Measurements from ENCODE around the gene TRIM71.
"Not testable (repeated sequence)": the region's sequence is repeated elsewhere in the genome, so short reads cannot be mapped to it uniquely, and the experiment has no call there.

TRIM71 gene

DNA sequence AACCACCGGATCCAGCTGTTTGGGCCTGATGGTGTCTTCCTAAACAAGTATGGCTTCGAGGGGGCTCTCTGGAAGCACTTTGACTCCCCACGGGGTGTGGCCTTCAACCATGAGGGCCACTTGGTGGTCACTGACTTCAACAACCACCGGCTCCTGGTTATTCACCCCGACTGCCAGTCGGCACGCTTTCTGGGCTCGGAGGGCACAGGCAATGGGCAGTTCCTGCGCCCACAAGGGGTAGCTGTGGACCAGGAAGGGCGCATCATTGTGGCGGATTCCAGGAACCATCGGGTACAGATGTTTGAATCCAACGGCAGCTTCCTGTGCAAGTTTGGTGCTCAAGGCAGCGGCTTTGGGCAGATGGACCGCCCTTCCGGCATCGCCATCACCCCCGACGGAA lies 73.6 kb downstream of the TRIM71 start:
- DNase-seq (ENCODE audit: low spot score), result no peak

DNA sequence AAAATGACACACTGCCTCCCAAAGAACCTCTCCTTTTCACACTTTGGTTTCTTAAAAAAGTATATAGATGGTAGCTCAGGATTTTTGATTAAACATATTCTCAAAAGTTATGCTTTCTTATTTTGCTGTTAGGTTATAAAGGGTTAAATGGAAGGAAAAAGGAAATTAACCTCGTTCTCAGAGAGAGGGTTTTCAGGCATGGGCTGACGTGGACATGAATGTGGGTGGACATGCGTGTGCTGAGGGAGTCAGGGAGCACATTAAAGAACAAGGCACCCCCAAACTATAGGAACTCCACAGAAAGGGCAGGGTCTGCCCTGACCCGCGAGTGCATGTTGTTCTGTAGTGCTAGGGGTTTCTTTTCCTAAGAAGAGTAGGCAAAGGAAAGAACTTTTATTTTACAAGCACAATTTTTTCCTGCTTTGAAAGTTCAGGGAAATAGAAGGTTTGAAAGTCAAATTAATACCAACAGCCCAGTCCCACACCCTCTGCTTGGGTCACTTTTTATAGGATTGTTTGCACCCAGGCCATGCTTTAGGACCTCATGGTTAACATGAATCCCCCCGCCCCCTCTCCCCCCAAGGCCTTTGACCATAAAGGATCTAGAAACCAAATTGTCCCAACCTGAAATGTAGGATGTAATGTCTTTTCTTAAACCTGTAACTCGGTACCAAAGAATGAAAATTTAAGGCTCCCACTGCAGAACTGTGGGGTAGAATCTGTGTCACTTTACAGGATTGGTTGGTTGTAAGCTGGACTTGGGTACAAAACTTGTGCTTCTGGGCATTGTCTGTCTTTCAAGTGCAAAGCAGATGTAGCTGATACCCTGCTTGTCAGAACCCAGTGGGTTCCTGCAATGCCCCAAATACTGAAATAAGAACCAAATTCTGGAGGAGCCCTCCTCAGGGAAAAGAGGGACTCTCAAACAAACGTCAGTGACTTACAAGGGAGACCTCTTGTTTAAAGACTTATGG lies 75.1 kb downstream of the TRIM71 start:
- DNase-seq (ENCODE audit: low spot score), result no peak

DNA sequence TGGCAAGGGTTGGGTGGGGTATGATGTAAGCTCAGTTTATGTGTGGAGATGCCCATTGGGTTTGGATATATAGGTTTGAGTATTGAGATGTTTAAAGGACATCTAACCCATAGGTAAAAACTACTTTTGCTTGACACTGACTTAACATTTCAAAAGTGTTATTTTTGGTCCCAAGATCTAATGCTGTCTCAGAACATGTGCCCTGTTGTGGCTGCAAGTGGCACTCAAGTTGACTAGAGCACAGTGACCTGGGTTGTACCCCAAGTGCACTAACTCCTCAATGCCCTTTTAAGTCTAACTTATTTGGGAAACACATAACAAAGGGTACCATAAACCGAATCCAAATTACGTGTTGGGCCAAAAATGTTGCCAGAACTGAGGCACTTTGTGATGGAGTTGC lies 77.2 kb downstream of the TRIM71 start:
- no peak for DNase-seq (ENCODE audit: low spot score)

DNA sequence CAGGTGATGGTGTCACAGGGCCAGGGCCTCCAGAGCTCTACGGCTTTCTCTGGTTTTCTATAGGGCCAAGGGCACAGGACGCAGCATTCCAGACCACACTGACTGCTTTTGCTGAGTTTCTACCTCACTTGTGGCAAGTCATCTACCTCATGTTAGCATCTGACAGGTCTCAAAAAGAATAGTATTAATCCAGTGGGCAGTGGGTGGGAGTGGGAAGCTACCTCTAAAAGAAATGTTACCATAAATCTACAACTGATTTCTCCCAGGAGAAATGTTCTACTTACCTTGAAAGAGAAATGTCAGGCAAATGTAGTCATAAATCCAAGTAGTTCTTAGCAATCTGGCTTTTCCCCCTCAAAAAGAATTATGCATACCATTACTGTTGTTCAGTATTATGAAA lies 77.9 kb downstream of the TRIM71 start:
- DNase-seq (ENCODE audit: low spot score), result no peak

DNA sequence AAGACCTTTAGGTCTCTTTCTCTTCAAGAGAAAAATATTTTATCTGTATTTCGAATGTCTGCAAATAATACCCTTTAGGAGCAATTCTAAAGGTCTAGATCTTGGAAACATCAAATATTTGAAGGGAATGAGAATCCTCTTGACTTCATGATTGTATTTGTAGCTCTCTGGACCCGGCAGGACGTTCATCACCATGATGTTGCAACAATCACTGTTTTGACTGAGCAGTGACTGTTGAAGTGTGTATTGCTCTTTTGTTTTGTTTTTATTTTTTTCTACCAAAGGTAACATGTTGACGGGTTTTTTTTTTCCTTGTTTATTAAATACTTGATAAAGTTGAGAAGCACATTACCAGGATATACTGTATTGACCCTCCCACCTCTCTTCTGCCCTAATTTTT lies 78.3 kb downstream of the TRIM71 start:
- no peak for DNase-seq (ENCODE audit: low spot score)

DNA sequence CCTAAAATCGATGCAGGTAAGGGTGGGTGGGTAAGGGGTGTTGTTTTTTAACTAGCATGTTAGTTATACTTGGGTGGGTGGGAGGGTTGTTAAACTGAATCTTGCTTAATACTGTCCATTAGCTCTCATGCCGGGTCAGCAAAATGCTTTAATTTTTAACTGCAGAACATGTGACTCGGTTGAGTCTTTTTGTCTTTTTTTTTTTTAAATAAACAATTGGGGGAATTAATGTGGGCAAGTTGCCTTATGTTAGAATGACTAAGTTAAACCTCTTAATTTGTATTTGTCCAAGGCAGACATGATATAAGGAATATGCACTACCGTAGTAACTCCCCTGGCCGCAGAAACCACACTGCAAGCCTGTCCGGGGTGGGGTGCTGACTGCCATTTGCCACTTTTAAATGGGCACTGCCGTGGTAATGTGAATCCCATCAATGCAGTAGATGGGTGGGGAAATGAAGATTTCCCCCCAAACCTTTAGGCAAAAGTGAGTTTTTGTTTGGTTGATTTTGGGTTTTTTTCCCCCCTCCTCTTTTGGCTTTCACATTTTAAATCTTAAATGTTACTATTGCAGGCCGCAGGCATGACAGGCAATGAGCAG lies 79.3 kb downstream of the TRIM71 start:
- no peak for DNase-seq (ENCODE audit: low spot score)

DNA sequence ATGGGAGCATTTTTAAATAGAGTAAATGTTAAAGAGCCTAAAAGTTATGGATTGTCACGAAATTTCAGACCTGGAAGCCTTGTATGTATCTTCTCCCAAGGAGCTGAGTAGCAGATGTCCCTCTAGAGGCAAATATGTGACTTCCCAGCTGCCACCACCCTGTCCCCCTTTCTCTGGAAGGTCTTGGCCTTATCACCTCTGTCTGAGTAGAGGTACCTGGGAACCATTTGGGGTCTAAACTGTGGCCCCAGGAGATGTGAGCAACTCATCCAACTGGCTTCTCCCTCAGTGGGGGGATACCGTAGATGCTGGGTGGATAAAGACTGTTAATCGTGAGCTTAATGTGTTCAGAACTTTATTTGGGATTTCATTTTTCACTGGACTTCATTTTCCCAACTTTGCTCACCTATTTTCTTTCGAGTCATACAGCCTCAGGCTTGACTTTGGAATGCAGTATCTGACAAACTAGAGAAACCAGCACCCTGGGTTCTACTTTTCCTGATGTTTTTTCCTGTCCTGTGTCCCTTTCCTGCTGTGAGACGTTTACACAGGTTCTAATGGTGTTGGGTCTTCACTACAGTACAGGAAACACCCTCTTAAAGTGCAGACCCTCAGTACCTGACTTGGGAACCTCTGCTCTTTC lies 80.3 kb downstream of the TRIM71 start:
- no peak for DNase-seq (ENCODE audit: low spot score)

DNA sequence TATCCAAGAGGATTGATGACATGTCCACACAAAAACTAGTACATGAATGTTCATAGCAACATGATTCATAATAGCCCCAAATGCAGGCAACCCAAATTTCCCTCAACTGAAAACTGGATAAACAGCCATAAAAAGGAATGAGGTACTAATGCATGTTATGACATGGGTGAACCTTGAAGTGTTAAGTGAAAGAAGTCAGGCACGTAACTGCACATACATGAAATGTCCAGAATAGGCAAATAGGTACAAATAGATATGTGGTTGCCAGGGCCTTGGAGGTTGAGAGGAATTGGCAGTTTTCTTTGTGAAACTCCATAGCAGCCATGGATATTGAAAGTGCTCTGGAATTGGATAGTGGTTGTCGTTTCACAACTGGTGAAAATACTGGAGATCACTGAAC lies 81.5 kb downstream of the TRIM71 start:
- no peak for DNase-seq (ENCODE audit: low spot score)

DNA sequence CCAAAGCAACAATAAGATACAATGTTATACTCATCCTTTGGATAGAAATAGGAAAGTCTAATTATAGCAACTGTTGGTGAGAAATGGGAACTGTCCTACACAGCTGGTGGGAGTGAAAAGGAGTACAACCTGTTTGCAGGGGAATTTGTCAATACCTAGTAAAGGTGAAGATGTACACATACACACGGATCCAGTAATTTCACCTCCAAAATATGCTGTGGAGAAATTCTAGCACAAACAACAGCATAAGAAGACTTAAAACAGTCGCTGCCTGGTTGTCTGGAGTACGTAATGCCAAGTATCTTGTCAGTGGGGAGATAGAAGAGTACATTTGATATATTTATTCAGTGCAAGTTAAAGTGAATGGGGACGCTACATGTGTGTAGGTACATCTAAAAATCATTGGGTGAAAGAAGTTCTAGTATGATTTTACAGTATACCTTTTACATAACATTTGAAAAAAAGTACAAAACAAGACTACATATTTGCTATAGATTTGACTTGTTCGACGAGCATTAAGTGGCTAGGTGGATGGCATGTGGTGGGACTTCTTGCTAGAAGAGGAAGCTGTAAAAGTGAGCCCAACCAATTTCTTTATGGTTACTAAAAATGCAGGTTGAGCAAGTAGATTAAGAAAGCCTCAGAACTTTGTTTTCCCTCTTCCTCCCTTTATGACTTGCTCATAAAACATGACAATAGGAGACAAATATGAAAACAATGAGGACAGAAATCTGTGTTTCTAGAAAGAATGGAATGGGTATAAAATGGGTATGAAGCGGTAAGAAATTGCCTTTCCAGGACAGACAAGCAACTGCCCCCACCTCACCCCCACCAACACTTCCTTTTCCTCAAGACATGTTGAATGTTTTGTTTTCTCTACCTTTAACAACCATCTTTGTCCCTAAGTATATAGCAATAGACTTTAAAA lies 83.5 kb downstream of the TRIM71 start:
- no peak for DNase-seq (ENCODE audit: low spot score)

DNA sequence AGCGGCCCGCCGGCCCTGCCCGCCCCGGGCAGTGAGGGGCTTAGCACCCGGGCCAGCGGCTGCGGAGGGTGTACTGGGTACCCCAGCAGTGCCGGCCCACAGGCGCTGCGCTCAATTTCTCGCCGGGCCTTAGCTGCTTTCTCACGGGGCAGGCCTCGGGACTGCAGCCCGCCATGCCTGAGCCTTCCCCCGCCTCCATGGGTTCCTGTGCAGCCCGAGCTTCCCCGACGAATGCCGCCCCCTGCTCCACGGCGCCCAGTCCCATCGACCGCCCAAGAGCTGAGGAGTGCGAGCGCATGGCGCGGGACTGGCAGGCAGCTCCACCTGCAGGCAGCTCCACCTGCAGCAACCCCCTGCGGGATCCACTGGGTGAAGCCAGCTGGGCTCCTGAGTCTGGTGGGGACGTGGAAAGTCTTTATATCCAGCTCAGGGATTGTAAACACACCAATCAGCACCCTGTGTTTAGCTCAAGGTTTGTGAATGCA lies 85.1 kb downstream of the TRIM71 start:
- DNase-seq (ENCODE audit: low spot score), result not testable (repeated sequence)

DNA sequence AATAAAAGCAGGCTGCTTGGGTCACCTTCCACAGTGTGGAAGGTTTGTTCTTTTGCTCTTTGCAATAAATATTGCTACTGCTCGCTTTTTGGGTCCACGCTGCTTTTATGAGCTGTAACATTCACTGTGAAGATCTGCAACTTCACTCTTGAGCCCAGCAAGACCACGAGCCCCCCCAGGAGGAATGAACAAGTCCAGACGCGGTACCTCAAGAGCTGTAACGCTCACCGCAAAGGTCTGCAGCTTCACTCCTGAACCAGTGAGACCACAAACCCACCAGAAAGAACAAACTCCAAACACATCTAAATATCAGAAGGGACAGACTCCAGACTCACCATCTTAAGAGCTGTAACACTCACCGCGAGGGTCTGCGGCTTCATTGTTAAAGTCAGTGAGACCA lies 86.2 kb downstream of the TRIM71 start:
- no peak for DNase-seq (ENCODE audit: low spot score)

DNA sequence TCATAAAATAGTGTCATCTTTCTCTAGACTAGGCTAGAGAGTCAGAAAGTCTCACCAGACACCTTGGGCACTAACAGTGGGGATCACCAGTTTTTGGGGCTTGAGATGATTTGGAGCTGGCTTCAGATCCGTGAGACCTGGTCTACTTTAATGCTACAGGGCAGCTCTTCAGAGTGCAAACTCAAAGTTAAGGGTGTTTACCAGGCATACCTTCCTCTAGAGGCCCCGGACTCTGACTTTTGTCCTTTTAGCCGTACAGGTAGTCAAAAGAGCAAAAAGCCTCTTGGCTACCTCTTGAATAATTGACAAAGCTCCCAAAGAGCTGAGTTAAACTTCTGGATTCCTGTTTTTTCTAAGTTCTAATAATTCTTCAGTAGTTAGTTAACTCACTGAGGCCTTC lies 92.2 kb downstream of the TRIM71 start:
- no peak for DNase-seq (ENCODE audit: low spot score)

DNA sequence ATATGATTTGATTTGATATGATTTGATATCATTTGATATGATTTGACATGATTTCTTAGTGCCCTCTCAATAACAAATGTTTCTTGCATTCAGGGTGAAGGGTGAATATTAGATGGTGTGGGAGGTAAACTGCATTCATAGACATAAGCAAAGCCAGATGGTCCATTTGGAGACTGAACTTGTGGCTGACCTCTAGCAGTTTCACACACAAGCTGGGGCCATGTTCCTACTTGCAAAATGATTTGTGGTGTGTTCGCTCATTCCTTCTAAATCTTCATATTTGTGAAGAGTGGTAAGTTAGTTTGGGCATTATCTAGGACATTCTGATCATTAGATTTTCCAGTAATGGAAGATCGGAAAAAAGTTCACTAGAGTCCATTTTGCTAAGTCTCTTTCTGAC lies 93.2 kb downstream of the TRIM71 start:
- no peak for DNase-seq (ENCODE audit: low spot score)

DNA sequence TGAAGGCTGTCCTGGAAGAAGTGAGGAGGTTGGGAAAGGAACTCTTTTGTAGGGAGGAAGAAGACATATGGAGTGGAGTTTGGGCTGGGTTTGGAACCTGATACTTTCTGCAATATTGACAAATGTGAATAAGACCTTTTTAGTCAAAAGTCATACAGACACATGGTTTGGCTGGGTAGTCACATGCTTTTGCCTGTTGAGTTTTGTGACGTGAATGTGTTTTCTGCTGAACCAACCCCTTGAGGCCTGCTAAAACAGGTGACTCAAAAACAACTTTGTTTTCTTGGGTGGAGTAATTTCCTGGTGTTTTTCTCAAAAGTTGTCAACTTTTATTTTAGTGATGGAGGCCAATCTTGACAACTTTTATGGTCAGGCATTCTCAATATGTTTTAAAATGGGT lies 94.2 kb downstream of the TRIM71 start:
- DNase-seq (ENCODE audit: low spot score), result no peak

DNA sequence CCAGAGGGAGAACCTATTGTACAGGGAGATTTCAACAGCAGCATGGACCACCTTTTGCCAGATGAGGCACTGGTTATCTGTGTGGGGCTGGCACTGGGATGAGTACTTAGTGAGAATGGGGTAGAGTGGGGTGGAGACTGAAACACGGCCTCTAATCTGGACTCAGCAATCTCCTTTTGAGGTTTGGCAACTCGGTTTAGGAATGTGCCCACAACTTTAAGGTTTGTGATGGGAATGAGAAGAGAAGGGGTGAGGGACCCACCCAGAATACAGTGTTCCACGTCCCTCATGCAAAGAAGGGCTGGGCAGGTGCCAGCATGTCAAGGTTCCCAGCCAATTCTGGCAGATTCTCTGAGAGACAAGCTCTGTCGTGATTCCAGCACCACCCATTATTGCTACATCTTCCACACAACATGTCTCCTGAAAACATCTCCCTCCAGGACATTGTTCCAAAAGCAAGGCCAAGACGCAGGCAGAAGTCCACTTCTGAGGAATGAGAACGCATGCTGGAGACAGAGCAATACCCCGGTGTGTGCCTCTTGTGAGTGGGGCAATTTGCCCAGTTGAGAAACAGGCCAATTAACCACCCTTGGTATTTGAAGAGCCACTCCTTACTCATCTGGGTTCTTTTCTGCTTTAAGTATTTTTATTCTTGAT lies 96.1 kb downstream of the TRIM71 start:
- no peak for DNase-seq (ENCODE audit: low spot score)

DNA sequence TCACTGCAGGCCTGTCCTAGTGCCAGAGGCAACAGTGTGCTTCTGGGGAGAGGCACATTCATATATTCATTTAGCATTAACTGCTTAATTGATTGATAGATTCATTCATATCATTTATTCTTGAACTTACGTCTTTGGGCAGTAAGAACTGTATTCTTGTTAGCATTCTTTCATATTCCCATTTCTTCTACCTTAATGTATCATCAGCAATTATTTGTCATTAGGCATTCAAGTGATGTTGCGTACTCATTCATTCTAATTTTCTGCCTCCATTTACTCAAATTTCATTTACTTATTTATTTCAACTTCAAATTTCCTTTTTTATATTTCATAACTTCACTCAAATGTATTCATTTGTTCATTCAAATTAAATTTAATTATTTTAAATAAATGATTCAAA lies 102.1 kb downstream of the TRIM71 start:
- no peak for DNase-seq (ENCODE audit: low spot score)

DNA sequence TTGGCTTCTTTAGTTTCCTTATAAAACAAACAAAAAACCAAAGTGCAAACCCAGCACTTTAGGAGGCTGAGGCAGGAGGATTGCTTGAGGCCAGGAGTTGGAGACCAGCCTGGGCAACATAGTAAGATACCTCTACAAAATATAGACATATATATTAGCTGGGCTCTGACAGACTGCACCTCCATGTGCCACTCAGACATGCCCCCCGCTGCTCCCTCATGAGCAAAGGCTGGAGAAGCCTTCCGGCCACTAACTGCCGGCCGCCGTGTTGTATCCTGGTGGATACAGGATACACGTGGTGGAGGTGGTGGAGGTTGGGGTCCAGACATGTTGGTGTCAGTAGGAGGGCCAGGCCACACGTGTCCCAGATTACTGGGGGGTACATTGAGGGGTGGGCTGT lies 104.3 kb downstream of the TRIM71 start:
- DNase-seq (ENCODE audit: low spot score), result no peak

DNA sequence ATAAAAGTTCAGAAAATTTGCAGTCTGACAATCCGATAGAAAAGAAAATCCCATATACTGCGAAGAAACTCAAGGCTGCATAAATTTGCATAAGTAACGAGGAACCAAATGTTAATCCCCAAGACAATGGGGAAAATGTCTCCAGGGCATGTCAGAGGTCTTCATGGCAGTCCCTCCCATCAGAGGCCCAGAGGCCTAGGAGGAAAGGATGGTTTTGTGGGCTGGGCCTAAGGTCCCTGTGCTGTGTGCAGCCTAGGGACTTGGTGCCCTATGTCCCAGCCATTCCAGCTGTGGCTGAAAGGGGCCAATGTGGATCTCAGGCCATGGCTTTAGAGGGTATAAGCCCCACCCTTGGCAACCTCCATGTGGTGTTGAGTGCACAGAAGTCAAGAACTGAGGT lies 112.4 kb downstream of the TRIM71 start:
- DNase-seq (ENCODE audit: low spot score), result no peak

DNA sequence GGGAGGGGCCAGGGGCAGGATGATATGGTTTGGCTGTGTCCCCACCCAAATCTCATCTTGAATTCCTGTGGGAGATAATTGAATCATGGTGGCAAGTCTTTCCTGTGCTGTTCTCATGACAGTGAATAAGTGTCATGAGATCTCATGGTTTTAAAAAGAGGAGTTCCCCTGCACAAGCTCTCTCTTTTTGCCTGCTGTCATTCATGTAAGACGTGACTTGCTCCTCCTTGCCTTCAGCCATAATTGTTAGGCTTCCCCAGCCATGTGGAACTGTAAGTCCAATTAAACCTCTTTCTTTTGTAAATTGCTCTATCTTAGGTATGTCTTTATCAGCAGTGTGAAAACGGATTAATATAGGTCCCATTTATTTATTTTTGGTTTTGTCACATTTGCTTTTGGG lies 113.5 kb downstream of the TRIM71 start:
- DNase-seq (ENCODE audit: low spot score), result not testable (repeated sequence)

DNA sequence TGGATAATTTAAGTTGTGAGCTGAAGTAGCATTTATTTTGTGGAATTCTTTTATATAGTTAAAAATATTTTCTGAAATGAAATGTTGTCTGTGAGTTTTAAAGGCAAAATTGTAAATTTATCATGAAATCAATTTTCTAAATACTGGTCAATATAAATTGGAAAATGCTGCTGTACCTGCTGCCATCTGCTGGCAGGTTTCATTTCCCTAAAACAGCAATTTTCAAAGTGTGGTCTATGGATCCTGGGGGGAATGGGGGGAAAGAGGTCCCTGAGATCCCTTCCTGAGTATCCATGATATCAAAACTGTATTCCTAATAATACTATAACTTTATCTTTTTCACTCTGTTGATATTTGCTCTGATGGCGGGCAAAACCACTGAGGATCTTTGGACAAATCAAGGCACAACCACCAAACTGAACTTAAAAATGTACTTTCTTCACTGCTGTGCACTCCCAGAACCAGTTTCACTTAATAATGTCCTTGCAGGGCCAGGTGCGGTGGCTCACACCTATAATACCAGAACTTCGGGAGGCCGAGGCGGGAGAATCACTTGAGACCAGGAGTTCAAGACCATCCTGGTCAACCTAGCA lies 116.4 kb downstream of the TRIM71 start:
- DNase-seq (ENCODE audit: low spot score), result peak; percentile 27

DNA sequence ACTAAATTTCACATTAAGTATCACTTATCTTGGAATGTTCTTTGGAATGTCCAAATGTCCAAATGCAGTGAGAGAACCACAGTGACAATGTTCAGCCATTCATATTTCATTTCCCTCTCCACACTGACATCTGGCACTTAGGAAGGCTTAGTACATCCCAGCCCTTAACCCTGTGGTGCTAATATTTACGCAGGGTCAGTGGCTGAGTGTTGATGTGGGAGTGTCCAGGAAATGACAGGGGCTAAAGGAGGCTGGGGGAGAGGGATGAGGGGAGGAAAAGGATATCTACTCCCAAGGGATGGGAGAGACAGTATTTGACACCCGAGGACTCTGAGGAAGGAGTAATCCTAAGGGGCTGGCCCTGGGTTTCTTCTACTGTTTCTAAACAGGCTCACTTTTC lies 119.5 kb downstream of the TRIM71 start:
- no peak for DNase-seq (ENCODE audit: low spot score)
